SK-N-MC (cell line): ENCODE data around the gene UTP11.

ENCODE experiments used
- EZH2 ChIP-seq: fragments of 200-600 bp; sonication (generic); IDR thresholded peaks from one replicate; pipeline ENCODE4 v1.6.1; 2017; ENCODE audit warnings: antibody characterized with exemption
- FOXP2 ChIP-seq: optimal IDR thresholded peaks from 2 replicates; pipeline ENCODE3; 2011; ENCODE audit warnings: mild to moderate bottlenecking, moderate library complexity; ENCODE audit not compliant: insufficient read depth; ENCODE audit errors: extremely low read length, control extremely low read depth
- POLR2AphosphoS5 ChIP-seq: IDR thresholded peaks from 2 replicates; pipeline ENCODE4 v1.6.1; 2012; ENCODE audit warnings: mild to moderate bottlenecking, low read depth, low read length, borderline replicate concordance

DNA sequence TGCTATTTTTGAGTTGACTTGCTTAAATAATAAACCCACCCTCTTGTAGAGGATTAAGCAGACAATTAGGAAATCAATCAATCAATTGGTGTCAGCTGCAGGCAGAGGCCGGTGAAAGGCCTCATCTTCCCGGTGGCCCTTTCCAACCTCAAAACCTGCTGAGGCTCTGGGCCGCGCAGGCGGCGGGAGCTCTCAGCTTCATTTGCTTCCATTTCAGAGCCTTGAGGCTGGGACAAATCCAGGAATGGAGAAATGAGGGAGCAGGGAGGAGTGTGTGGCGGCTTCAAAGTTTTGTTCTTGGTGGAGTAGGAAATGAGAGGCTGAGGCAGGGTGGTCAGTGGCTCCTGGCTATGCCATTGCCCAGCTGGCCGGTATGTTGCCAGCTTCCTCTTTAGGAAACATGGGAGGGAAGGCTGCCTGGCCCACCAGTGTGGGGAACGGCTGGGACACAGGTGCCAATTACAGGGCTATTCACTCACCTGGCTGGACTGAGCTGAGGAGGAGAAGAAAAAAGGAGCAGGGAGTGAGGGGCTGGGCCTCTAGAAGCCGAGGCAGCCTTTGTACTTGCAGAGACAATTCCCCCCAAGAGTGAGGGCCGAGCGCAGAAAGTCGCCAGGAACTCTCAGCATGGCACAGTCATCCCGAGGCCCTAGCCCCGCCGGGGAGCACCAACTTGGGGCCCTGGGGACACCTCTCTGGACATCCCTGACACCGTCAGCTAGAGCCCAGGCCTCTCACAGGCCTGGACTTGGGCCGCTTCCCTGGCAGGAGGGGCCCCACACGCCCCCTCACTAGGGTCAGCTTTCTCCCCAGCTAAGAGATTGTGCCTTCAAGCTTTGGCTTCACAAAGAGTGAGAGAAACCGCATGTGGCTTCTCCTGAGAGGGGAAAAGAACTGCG lies 29.7 kb downstream of the UTP11 start:
- no peak for TF ChIP-seq POLR2AphosphoS5
- TF ChIP-seq EZH2: no peak
- TF ChIP-seq FOXP2: no peak
